ENCODE measurements around the gene ADORA2B. TPM values are rescaled to one million over a fixed set of nuclear protein-coding genes. Genes with fewer than 3 reads are reported as not detected.
A peak's percentile ranks its signal among the peaks of the same experiment; 100 is the strongest.

The ADORA2B gene
- total RNA-seq, 1 donor from 2014 or later, result 0.32 TPM

DNA sequence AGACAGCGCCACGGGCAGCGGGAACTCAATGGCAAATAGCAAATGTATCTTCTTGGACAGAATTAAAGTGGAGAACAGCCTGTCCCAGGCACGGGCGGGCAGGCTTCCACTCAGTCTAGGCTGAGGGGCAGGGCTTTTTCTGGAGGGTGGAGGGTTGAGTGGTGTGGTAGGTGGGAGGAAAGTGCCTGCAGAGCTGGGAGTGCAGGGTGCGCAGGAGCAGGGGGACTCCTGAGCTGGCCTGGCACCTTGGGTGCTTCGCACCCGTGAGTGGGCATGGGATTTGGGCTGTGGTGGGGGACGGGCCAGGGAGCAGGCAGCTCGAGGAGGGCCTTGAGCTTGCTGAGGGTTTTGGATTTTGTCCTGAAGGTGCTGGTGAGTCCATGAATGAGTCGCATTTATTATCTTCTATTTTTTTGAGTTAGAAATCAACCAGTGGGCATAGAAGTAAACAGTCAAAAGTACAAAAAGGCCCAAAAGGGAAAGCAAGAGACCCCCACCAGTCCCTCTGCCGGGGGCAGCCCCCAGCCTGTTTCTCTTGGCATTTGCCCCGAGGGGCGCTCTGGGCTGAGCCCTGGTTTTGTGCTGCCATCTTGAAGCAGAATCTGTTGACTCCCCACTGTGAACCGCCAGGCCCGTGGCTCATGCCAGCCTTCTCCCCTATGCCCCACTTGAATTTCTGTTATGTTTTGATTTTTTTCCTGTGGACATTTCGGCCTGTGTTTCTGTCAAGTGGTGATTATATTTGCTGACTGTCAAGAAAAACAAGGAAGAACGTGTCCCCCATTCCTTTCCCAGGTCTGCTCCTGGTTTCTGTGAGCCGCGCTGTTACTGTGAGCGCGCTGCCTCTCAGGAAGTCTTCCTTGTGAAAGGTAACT is 8.2 kb downstream of the ADORA2B start:
- peaks cover 5% of the 10 kb centered on the region for H3K36me3 Mint-ChIP-seq (ENCODE audit: unreplicated experiment)
- H3K27ac Mint-ChIP-seq (ENCODE audit: unreplicated experiment), result no peak overlapping the region
- peaks cover 20% of the 10 kb centered on the region for H3K27me3 Mint-ChIP-seq (ENCODE audit: unreplicated experiment)
- H3K4me3 Mint-ChIP-seq (ENCODE audit: unreplicated experiment), result no peak overlapping the region
- peaks cover 18% of the 10 kb centered on the region for H3K9me3 Mint-ChIP-seq (ENCODE audit: unreplicated experiment)
- TF ChIP-seq, protein P1, sequence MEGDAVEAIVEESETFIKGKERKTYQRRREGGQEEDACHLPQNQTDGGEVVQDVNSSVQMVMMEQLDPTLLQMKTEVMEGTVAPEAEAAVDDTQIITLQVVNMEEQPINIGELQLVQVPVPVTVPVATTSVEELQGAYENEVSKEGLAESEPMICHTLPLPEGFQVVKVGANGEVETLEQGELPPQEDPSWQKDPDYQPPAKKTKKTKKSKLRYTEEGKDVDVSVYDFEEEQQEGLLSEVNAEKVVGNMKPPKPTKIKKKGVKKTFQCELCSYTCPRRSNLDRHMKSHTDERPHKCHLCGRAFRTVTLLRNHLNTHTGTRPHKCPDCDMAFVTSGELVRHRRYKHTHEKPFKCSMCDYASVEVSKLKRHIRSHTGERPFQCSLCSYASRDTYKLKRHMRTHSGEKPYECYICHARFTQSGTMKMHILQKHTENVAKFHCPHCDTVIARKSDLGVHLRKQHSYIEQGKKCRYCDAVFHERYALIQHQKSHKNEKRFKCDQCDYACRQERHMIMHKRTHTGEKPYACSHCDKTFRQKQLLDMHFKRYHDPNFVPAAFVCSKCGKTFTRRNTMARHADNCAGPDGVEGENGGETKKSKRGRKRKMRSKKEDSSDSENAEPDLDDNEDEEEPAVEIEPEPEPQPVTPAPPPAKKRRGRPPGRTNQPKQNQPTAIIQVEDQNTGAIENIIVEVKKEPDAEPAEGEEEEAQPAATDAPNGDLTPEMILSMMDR (IDR thresholded peaks at IDR 0.05; ENCODE audit: partially characterized antibody, unreplicated experiment), result no peak
- no peak for DNase-seq
- peaks cover 19% of the 10 kb centered on the region for H3K4me1 Mint-ChIP-seq (ENCODE audit: low read depth, unreplicated experiment)

DNA sequence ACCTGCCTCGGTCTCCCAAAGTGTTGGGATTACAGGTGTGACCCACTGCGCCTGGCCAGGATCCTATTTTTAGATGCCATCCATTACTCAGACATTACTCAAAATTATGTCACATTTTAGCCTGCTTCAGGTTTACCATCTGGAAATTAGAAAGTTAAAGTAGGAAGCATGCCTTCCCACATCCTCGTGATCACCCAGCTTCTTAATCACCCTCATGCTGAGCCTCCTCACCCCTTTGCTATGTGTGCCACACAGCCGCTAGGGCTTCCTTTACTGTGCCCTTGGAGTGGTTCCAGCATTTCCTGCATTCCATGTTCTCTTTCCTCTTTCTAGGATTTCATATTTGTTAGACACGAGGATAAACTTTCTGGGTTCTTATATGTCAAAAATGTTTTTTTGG is 9.3 kb downstream of the ADORA2B start:
- Mint-ChIP-seq H3K36me3 (ENCODE audit: unreplicated experiment) (peaks cover 5% of the 10 kb centered on the region), H3K4me1 (ENCODE audit: low read depth, unreplicated experiment) (peaks cover 28% of the 10 kb centered on the region), H3K9me3 (ENCODE audit: unreplicated experiment) (peaks cover 19% of the 10 kb centered on the region), H3K27ac (ENCODE audit: unreplicated experiment) (no peak overlapping the region), H3K4me3 (ENCODE audit: unreplicated experiment) (no peak overlapping the region), H3K27me3 (ENCODE audit: unreplicated experiment) (peaks cover 21% of the 10 kb centered on the region)
- no peak for DNase-seq
- TF ChIP-seq, protein P1 (IDR thresholded peaks at IDR 0.05; ENCODE audit: partially characterized antibody, unreplicated experiment), result no peak

DNA sequence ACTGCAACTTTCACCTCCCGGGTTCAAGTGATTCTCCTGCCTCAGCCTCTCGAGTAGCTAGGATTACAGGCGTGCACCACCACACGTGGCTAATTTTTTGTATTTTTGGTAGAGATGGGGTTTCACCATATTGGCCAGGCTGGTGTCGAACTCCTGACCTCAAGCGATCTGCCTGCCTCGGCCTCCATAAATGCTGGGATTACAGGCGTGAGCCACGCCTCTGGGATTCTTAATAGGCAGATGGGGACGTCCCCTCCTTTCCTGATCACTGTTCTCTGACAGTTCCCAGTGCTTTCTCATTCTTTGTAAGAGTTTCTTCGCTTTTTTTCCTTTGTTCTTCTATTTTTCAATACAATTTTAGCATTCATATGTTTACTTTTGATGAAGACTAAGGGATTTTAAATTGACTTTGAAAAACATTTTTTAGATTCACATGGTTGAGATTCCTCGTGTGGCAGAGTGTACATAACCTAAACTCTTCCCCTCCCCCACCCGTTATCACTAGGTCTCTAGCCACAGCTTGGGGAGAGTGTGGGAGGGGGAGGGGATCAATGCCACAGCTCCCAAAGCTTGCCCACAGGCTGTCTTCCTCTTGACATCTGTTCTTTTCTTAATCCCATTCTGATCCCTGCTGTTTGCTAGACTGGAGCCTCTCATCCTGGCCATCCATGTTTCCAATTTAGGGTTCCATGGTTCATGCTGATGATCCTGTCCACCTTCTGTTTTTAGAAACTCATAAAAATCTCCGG is 11.0 kb downstream of the ADORA2B start:
- TF ChIP-seq, protein P1 (IDR thresholded peaks at IDR 0.05; ENCODE audit: partially characterized antibody, unreplicated experiment), result no peak
- Mint-ChIP-seq H3K27me3 (ENCODE audit: unreplicated experiment) (peaks cover 18% of the 10 kb centered on the region), H3K9me3 (ENCODE audit: unreplicated experiment) (peaks cover 19% of the 10 kb centered on the region), H3K4me3 (ENCODE audit: unreplicated experiment) (peak overlapping the region; percentile 70), H3K4me1 (ENCODE audit: low read depth, unreplicated experiment) (peaks cover 28% of the 10 kb centered on the region), H3K36me3 (ENCODE audit: unreplicated experiment) (no peaks in the 10 kb centered on the region), H3K27ac (ENCODE audit: unreplicated experiment) (peak overlapping the region; percentile 85)
- DNase-seq, result peak; percentile 58

DNA sequence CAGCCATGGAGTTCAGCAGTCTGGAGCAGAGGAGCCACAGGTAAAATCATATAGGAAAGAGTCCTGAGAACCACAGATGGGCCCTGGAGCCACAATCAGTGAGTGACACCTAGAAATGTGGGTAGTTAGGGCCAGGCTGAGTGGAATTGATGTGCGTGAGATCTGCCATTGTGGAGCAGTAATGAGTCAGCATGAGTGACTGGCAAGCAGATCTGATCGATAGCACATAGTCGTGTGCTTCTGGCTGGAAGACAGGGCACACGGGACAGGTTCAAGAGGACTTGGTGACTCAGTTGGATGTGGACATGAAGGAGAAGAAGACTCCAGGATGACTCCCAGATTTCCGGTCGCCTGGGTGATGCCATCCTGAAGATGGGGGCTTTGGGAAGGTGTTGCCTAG is 12.3 kb downstream of the ADORA2B start:
- TF ChIP-seq, protein P1 (IDR thresholded peaks at IDR 0.05; ENCODE audit: partially characterized antibody, unreplicated experiment), result no peak
- peaks cover 18% of the 10 kb centered on the region for H3K27me3 Mint-ChIP-seq (ENCODE audit: unreplicated experiment)
- H3K4me1 Mint-ChIP-seq (ENCODE audit: low read depth, unreplicated experiment), result peaks cover 28% of the 10 kb centered on the region
- no peak for DNase-seq
- no peak overlapping the region for H3K4me3 Mint-ChIP-seq (ENCODE audit: unreplicated experiment)
- peaks cover 19% of the 10 kb centered on the region for H3K9me3 Mint-ChIP-seq (ENCODE audit: unreplicated experiment)
- no peak overlapping the region for H3K27ac Mint-ChIP-seq (ENCODE audit: unreplicated experiment)
- H3K36me3 Mint-ChIP-seq (ENCODE audit: unreplicated experiment), result no peaks in the 10 kb centered on the region

All from glutamatergic neuron (in vitro differentiated cells).